ENCODE data around the gene HADHB.
"Not testable (repeated sequence)": the region's sequence is repeated elsewhere in the genome, so short reads cannot be mapped to it uniquely, and the experiment has no call there.

The HADHB gene

DNA sequence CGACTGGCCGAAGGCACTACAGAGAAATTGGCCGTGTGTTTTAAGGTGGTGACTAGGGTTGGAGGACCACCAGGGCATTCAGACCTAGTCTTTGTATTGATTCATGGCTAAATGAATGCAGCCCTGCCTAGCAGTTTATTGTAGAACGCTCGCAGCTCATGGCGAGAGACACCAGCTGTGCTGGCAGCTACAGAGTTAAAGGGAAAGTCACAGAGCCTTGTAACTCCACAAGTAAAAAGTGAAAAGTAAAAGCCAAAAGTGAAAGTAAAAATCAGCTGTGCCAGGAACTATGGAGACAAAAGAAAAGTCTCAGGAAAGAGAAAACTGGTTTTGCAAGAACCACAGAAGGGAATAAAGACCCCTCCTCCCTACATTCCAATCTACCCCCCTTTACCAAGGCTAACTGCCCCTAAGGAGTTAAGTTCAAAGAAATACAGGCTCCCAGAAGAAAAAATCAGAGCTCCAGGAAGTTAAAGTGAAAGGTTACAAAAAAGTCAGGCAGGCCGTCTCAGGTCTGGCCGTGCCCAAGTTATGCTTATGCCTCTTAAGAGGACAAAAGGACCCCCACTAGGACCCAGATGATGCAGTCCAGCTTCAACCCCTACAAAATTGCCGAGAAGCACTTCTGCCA lies 54.8 kb downstream of the HADHB start:
- Histone ChIP-seq H3K27me3 (replicated peaks) (no peaks in the 10 kb centered on the region), H3K27ac (peak overlapping the region; percentile 80), H3K36me3 (replicated peaks) (no peaks in the 10 kb centered on the region), H3K4me3 (ENCODE audit: low read depth, low read length) (peak overlapping the region; percentile 63)
- TF ChIP-seq, protein P1, sequence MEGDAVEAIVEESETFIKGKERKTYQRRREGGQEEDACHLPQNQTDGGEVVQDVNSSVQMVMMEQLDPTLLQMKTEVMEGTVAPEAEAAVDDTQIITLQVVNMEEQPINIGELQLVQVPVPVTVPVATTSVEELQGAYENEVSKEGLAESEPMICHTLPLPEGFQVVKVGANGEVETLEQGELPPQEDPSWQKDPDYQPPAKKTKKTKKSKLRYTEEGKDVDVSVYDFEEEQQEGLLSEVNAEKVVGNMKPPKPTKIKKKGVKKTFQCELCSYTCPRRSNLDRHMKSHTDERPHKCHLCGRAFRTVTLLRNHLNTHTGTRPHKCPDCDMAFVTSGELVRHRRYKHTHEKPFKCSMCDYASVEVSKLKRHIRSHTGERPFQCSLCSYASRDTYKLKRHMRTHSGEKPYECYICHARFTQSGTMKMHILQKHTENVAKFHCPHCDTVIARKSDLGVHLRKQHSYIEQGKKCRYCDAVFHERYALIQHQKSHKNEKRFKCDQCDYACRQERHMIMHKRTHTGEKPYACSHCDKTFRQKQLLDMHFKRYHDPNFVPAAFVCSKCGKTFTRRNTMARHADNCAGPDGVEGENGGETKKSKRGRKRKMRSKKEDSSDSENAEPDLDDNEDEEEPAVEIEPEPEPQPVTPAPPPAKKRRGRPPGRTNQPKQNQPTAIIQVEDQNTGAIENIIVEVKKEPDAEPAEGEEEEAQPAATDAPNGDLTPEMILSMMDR (IDR thresholded peaks at IDR 0.05; ENCODE audit: low read depth, low read length, missing control alignments) = no peak
- DNase-seq = peak; percentile 55
- in situ Hi-C loops (cut with HindIII; ENCODE audit: low pct_ligation_motif_present, low sequenced_read_pairs) = no loop called here

GRCh38 chr2:26300234-26300925 lies 55.6 kb downstream of the HADHB start:
- Histone ChIP-seq H3K4me3 (ENCODE audit: low read depth, low read length) (peak overlapping the region; percentile 63), H3K27ac (peak overlapping the region; percentile 80), H3K27me3 (replicated peaks) (no peaks in the 10 kb centered on the region), H3K36me3 (replicated peaks) (no peaks in the 10 kb centered on the region)
- peak; percentile 16 for DNase-seq
- TF ChIP-seq, protein P1 (IDR thresholded peaks at IDR 0.05; ENCODE audit: low read depth, low read length, missing control alignments) = no peak
- in situ Hi-C loops (cut with HindIII; ENCODE audit: low pct_ligation_motif_present, low sequenced_read_pairs) = no loop called here

DNA sequence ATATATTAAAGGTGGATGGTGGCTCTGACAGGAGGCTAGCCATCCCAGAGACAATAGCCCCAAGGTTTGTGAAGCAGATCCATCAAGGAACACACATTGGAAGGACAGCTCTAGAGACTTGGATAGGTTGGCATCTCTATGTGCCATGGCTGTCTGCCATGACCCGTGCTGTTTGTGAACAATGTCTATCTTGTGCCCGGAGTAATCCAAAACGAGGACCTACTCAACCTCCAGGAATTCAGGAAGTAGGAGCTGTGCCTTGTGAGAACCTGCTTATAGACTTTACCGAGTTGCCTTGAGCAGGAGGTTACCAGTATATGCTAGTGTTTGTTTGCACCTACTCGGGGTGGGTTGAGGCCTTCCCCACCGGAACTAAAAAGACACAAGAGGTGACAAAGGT lies 58.1 kb downstream of the HADHB start:
- Histone ChIP-seq H3K4me3 (ENCODE audit: low read depth, low read length) (no peak overlapping the region), H3K36me3 (replicated peaks) (no peaks in the 10 kb centered on the region), H3K27me3 (replicated peaks) (no peaks in the 10 kb centered on the region), H3K27ac (no peak overlapping the region)
- no peak for DNase-seq
- in situ Hi-C loops (cut with HindIII; ENCODE audit: low pct_ligation_motif_present, low sequenced_read_pairs) = no loop called here
- TF ChIP-seq, protein P1 (IDR thresholded peaks at IDR 0.05; ENCODE audit: low read depth, low read length, missing control alignments) = no peak

DNA sequence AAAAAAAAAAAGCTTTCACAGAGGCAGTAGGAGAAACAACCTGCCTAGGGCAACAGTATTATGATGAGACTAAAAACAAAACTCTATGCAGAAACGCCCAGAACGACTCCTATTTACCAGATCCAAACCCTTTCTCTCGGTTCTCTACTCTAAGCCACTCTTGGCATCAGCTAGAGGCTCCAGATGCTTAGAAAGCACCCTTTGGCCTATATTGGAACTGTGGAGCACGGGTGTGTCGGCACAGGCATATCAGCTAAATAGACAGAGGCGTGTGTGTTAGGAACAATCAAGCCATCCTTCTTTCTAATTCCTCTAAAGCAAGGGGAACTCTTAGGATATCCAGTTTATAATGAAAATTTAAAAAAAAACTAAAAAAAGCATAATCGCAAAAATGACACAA lies 60.4 kb downstream of the HADHB start:
- in situ Hi-C loops (cut with HindIII; ENCODE audit: low pct_ligation_motif_present, low sequenced_read_pairs); H3K27me3 ChIP-seq (replicated peaks); H3K4me3 ChIP-seq (ENCODE audit: low read depth, low read length); H3K36me3 ChIP-seq (replicated peaks); H3K27ac ChIP-seq; DNase-seq: not testable (repeated sequence)

DNA sequence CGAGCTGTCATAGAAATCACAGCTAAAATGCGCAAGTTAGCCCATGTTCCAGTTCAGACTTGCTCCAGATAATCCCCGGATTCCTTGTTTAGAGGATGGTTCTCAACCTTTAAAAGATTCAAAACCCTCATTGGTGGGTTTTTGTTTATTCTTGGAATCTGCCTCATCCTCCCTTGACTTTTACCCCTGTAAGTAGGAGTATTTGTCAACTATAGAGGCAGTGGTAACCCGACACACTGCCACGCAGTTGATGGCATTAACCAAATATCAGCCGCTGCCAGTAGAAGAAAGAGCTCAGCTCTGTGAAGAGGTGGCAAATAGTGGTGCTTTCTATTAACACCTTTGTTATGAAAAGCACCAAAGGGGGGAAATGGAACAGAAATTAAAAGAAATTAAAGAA lies 60.8 kb downstream of the HADHB start:
- TF ChIP-seq, protein P1 (IDR thresholded peaks at IDR 0.05; ENCODE audit: low read depth, low read length, missing control alignments) = no peak
- H3K4me3 ChIP-seq (ENCODE audit: low read depth, low read length) = no peak overlapping the region
- H3K36me3 ChIP-seq (replicated peaks) = no peaks in the 10 kb centered on the region
- DNase-seq = no peak
- no peaks in the 10 kb centered on the region for H3K27me3 ChIP-seq (replicated peaks)
- no peak overlapping the region for H3K27ac ChIP-seq
- in situ Hi-C loops (cut with HindIII; ENCODE audit: low pct_ligation_motif_present, low sequenced_read_pairs) = no loop called here

DNA sequence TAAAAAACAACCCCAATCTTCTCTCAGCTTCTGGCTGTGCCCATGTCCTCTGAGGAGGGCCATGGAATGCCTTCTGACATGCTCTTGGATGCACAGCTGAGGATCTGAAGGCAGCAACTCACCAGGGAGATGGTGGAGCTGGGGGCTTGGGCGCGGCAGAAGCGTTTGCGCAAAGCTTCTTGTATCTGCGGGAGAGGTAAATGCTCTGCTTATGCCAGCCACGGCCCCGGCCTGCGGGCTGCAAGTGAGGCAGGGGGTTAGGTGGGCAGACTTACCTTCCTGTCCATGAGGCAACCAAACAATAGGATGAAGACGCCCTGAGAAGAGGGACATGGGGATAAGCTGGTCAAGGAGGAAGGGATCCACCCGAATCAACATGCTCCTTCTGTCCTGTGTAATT lies 65.2 kb downstream of the HADHB start:
- H3K27ac ChIP-seq = no peak overlapping the region
- no peaks in the 10 kb centered on the region for H3K36me3 ChIP-seq (replicated peaks)
- H3K27me3 ChIP-seq (replicated peaks) = no peaks in the 10 kb centered on the region
- no peak overlapping the region for H3K4me3 ChIP-seq (ENCODE audit: low read depth, low read length)
- TF ChIP-seq, protein P1 (IDR thresholded peaks at IDR 0.05; ENCODE audit: low read depth, low read length, missing control alignments) = no peak
- in situ Hi-C loops (cut with HindIII; ENCODE audit: low pct_ligation_motif_present, low sequenced_read_pairs) = no loop called here
- DNase-seq = no peak

All from brain microvascular endothelial cell (primary cell).